Measurements from ENCODE around the gene TBX20.

DNA sequence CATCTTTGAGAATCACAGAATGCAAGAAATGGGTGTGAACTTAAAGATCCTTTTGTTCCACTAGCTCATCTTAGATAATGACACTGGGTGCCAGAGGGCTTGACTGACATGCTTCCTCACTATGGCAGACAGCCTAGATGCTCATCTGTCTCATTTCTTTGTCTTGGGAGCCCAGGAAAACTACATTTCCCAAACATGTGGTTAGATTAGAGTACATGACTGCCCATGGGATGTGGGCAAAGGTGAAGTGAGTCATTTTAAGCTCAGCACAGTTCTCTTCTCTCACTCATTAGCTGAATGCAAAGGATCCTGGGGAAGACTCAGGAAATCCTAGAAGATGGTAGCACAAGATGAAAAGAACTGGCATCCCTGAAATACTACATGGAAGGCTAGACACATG is 32.5 kb upstream of the TBX20 start:
- TF ChIP-seq, protein P1, sequence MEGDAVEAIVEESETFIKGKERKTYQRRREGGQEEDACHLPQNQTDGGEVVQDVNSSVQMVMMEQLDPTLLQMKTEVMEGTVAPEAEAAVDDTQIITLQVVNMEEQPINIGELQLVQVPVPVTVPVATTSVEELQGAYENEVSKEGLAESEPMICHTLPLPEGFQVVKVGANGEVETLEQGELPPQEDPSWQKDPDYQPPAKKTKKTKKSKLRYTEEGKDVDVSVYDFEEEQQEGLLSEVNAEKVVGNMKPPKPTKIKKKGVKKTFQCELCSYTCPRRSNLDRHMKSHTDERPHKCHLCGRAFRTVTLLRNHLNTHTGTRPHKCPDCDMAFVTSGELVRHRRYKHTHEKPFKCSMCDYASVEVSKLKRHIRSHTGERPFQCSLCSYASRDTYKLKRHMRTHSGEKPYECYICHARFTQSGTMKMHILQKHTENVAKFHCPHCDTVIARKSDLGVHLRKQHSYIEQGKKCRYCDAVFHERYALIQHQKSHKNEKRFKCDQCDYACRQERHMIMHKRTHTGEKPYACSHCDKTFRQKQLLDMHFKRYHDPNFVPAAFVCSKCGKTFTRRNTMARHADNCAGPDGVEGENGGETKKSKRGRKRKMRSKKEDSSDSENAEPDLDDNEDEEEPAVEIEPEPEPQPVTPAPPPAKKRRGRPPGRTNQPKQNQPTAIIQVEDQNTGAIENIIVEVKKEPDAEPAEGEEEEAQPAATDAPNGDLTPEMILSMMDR (IDR thresholded peaks at IDR 0.05) = no peak
- TF ChIP-seq POLR2A (IDR thresholded peaks at IDR 0.05) = no peak
